ENCODE data around the gene KLC1.

The KLC1 gene

DNA sequence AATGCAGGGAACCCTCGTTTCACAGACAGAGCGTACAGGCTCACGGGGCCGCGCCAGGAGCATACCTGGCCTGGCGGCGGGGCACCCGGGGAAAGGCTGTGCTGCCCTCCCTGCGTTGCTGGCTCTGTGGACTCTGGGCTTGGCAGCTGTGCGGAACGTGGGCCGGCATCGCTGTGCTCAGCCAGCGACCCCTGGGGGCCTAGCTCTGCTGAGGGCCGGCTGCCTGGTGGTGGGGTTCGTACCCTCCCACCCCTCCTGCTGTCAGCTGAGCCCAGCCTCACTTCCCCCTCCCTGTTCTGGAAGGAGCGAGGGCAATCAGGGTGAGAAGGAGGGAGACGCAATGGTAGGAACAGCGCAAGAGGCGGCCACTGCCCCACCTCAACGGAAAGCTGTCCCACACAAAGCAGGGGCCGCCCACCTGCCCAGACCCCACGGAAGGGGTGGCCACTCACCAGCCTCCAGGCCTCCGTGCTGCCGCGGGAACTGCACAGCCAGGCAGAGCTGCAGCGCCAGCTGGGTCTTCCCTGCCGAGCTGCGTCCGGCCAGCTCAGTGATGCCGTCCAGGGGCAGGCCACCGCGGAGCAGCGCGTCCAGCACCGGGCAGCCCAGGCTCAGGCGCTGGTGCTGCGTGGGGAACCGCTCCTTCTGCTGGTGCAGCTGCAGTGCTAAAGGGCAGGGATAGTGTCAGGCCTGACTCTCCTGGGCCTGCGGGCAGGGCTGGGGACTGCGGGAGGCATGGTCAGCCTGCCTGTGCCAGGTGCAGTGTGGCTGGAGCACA is 77.7 kb downstream of the KLC1 start:
- no peak for DNase-seq

- no peak for DNase-seq
Observed at GRCh38 chr14:103707329-103708263, 78.6 kb downstream of the KLC1 start.

DNA sequence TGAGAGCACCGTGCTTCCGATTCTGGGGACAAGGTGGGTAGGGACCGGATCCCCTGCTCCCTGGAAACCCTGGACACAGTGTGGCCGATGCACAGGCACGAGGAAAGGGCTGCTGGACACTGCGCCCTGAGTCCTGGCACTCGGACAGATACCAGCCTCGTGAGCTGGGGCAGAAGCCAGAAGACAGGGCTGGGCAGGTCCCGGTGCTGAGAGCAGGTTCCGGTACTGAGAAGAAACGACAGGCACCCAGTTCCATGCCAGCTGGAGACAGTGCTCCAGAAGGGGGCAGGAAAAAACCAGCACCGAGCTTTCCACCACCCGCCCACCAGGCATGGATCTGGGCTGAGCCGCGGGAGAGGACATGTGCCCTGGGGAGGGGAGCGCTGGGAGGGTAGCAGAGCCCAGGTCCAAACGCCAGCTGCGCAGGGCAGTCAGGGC is 79.8 kb downstream of the KLC1 start:
- no peak for DNase-seq

DNA sequence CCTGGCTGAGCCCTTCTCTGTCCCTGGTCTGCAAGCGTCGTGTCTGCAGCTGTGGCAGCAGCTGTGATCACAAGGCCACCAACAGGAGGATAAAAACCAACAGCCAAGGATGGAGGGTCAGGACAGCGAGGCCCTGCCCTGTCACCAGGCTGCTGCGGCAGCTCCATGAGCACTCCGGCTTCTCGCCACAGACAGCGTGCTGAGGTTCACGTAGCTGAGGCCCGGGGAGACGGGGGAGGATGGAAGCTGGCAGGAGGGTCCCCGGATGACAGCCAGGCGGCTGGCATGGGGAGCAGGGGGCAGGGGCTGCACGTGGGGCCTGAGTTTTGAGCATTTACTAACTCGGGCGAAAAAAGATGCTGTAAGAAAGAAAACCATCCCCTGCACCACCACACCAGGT is 80.8 kb downstream of the KLC1 start:
- no peak for DNase-seq

DNA sequence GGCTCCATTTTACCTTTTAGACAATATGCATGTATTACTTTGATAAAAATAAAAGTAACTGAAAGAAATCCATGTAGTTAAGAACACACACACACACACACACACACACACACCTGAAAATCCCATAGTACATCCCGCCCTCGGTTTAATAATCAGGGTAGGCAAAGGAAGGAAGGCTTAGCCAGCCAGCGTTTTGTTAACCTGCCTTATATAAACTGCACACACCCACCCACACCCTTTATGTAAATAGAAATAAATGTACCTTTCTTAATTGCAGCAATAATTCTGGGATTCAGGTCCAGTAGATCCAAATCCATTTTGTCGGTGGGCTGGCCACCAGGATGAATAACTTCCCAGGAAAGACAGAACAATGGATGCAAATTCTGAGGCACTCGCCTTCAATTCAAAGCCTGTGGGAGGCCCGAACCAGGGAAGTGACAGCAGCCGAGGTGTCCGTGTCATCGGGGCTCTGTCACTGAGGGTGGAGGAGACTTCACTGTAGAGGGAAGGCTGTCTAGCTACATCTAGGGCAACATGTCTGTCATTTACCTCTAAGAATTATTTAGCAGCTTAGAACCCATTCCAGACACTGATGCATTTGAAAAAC is 81.9 kb downstream of the KLC1 start:
- DNase-seq, result no peak

DNA sequence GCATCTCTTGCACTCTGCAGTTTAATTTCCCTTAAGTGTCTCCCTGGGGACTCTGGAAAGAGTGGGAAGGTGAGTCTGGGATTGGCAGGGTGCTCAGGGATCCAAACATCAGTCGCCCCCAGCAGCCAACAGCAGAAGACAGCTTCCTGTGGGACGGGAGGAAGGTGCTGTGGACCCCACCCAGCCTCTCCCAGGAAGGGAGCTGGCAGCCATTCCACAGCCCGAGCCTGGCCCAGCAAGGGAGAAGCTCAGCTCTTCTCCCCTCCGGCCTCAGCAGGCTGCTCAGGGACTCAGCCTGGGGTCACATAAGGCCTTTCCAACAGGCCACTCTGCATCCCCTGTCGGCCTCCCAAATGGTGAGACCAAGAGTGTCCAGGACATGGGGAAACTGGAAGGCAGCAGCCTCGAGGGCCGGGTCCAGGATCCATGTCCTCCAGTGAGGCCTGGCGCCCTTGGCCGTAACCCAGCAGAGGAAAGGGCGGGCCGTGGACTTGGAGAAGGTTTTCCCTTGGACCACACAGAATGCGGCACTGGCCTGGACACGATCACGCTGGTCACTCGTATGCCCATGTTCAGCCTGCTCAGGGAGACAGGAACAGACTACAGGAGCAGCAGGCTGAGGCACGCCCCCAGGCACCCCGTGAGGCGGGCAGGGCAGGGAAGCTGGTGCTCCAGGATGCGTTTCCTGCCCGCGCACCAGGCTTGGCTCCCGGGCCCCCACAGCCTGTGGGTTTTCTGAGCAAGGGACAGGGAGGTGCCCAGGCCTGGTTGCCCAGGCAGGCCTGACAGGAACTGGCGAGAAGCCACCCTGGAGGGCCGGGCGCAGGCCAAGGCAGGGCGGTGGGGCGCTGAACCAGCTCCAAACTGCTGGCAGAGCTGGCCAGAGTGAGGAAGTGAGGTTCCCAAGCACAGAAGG is 82.8 kb downstream of the KLC1 start:
- no peak for DNase-seq

GRCh38 chr14:103712633-103713247 is 83.7 kb downstream of the KLC1 start:
- no peak for DNase-seq

DNA sequence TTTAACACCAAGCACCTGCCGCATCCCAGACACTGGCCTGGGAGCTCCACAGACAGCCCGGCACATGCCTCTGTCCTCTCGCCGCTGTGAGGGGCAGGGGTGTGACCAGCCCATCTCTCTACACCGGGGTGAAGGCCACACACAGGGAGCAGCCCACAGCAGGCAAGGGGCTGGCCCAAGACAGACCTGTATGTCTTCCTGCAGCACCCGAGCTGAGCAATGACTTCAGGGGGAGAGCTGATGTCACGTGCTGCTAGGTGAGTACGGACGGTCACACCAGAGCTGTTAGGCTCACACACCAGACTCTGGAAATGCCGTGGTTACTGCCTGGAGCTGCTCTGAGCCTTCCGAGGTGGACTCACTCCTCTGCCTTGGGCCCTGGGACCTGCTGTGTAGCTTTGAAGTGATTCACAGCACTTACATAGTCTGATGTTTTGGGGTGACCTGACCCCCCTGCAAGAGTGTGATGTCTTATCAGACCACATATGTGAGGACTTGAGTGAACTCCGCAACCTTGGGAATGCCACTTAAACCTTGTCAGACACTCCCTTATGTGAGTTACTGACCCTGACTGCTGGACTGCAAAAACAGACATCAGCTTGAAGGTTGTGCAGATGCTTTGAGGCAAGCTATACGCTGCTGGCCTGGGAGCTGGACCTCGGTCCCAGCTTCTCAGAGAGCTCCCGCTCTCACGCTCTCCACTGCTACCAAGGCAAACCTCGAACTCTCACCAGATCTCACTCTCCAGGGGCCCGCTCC is 84.5 kb downstream of the KLC1 start:
- no peak for DNase-seq

DNA sequence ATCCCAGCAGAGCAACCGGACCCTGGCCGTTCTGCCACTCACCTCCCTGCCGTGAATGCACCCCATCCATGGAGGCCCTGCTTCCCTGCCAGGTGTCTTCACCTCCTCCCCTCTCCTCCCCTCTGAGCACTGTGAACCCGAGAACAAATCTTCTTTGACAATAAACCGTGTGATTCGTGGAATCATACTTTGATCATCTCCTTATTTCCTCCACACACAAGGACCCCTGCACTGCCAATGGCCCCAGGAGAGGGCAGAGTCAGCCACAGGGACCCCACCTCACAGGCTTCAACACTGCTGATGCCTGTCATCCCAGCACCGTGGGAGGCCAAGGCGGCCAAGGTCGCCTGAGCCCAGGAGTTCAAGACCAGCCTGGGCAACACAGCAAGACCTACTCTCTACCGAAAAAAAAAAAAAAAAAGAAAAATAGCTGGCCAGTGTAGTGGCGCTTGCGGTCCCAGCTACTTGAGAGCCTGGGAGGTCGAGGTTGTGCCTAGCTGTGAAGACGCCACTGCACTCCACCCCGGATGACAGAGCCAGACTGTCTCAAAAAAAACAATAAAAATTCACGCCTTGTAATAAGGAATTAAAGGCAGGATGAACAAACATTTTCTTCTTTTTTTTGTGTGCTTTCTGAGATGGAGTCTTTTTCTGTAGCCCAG is 85.2 kb downstream of the KLC1 start:
- no peak for DNase-seq

GRCh38 chr14:103715052-103716000 is 86.3 kb downstream of the KLC1 start, which contains the start of the genes XRCC3 and ZFYVE21:
TSS of gene XRCC3 (minus strand) at chr14:103715451. CDS start at chr14:103711087, 4,364 bp downstream.
TSS of gene ZFYVE21 (plus strand) at chr14:103715810. CDS start at chr14:103715842, 32 bp downstream.
- DNase-seq, result peak; percentile 94

GRCh38 chr14:103716091-103716801 is 87.2 kb downstream of the KLC1 start:
- DNase-seq, result no peak

- DNase-seq, result no peak
Observed at GRCh38 chr14:103716899-103717411, 87.9 kb downstream of the KLC1 start.

GRCh38 chr14:103718572-103718971 is 89.6 kb downstream of the KLC1 start:
- no peak for DNase-seq

DNA sequence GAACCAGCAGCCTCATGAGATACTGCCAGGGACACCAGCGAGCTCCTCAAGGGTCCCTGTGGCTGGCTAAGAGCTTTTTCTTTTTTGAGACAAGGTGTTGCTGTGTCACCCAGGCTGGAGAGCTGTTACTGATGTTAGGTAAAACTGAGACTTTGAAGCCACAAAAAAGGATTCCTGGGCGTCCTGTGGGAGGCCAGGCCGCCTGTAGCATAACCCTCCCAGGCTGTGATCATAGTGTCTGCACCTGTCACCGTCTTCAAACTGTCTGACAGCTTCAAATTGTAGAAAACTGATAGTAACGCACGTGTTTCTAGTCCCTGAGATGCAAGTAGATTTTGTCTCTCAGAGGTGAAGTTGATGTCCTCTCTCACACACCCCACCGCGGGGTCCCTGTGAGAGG is 90.7 kb downstream of the KLC1 start:
- DNase-seq, result no peak

- no peak for DNase-seq
Observed at GRCh38 chr14:103721334-103722120, 92.5 kb downstream of the KLC1 start.

- no peak for DNase-seq
Observed at GRCh38 chr14:103723748-103724081, 94.7 kb downstream of the KLC1 start.

- DNase-seq, result no peak
Observed at GRCh38 chr14:103724116-103724515, 95.1 kb downstream of the KLC1 start.

Measured in GF-D8 (cell line).